Measurements from ENCODE around the gene CDK14. TPM values are rescaled to one million over a fixed set of nuclear protein-coding genes. Genes with fewer than 3 reads are reported as not detected.

Gene CDK14
- total and polyA plus RNA-seq, 8 donors, result 0.58 to 43.9 (median 12.2) TPM

- H3K27me3 ChIP-seq, result no peaks in the 10 kb centered on the region
- TF ChIP-seq POLR2AphosphoS5 (IDR thresholded peaks at IDR 0.05), result no peak
- no peak for TF ChIP-seq CTCF (IDR thresholded peaks at IDR 0.05)
- TF ChIP-seq EP300 (IDR thresholded peaks at IDR 0.05), result no peak
- TF ChIP-seq POLR2A (IDR thresholded peaks at IDR 0.05), result no peak
- H3K9me3 ChIP-seq, result no peaks in the 10 kb centered on the region
- 90 to 97% (median 93%) methylated on average over 4 of the region's 4 CpGs for WGBS, 5 donors
- peaks cover 0 to 17% (median 6%) of the 10 kb centered on the region in 4 donors for H3K4me1 ChIP-seq
- no peak overlapping the region for H3K27ac ChIP-seq
- intact Hi-C loops (cut with DNase I; ENCODE audit: low total_unique reads), result loop anchor here (10.0 kb wide), 1 partner anchor 549 kb away; no protein-coding TSS in a partner anchor
- no peaks in the 10 kb centered on the region for H3K36me3 ChIP-seq
- H3K4me3 ChIP-seq, result no peak overlapping the region
- DNase-seq, result no peak
Measured at GRCh38 chr7:91086200-91086599, 490.1 kb downstream of the CDK14 start.

DNA sequence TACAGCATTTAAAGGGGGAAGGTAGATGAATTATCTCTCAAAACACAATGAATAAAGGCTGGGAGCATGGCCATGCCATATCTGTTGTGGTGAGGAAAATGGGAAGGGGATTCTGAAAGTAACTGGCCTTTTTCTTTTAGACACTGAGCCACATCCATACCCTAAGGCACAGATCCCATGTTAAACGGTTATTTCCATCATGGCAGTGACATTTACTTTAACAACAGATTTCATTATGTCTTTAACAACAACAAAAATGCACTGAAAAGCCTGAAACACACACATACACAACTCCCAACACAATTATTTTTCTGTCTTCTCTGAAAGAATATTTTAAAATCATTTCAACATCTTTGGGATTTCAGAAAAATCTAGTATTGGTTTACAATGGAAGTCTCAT lies 492.0 kb downstream of the CDK14 start:
- peaks cover 0 to 10% (median 2%) of the 10 kb centered on the region in 4 donors for H3K4me1 ChIP-seq
- H3K27ac ChIP-seq, result no peak overlapping the region
- H3K9me3 ChIP-seq, result no peaks in the 10 kb centered on the region
- H3K4me3 ChIP-seq, result no peak overlapping the region
- no peaks in the 10 kb centered on the region for H3K27me3 ChIP-seq
- H3K36me3 ChIP-seq, result no peaks in the 10 kb centered on the region
- TF ChIP-seq POLR2A (IDR thresholded peaks at IDR 0.05), result no peak
- no peak for TF ChIP-seq EP300 (IDR thresholded peaks at IDR 0.05)
- no peak for TF ChIP-seq CTCF (IDR thresholded peaks at IDR 0.05)
- TF ChIP-seq POLR2AphosphoS5 (IDR thresholded peaks at IDR 0.05), result no peak
- DNase-seq, result no peak
- 53 to 72% (median 60%) methylated on average over 1 of the region's 1 CpG for WGBS, 5 donors
- intact Hi-C loops (cut with DNase I; ENCODE audit: low total_unique reads), result loop anchor here (10.0 kb wide), 1 partner anchor 547 kb away; no protein-coding TSS in a partner anchor

- Histone ChIP-seq H3K27me3 (no peaks in the 10 kb centered on the region), H3K27ac (no peak overlapping the region), H3K36me3 (no peaks in the 10 kb centered on the region), H3K9me3 (no peaks in the 10 kb centered on the region), H3K4me1 (peaks cover 0 to 10% (median 0%) of the 10 kb centered on the region in 4 donors), H3K4me3 (no peak overlapping the region)
- no peak for DNase-seq
- no peak for TF ChIP-seq POLR2AphosphoS5 (IDR thresholded peaks at IDR 0.05)
- no peak for TF ChIP-seq EP300 (IDR thresholded peaks at IDR 0.05)
- TF ChIP-seq POLR2A (IDR thresholded peaks at IDR 0.05), result no peak
- TF ChIP-seq CTCF (IDR thresholded peaks at IDR 0.05), result no peak
- 34 to 62% (median 50%) methylated on average over 1 of the region's 1 CpG for WGBS, 5 donors
- intact Hi-C loops (cut with DNase I; ENCODE audit: low total_unique reads), result loop anchor here (10.0 kb wide), 1 partner anchor 546 kb away; no protein-coding TSS in a partner anchor
Measured at GRCh38 chr7:91088691-91089090, 492.6 kb downstream of the CDK14 start.

- peak in 1 of 2 donors; percentile 70 for DNase-seq
- Histone ChIP-seq H3K9me3 (no peaks in the 10 kb centered on the region), H3K36me3 (no peaks in the 10 kb centered on the region), H3K27me3 (no peaks in the 10 kb centered on the region), H3K4me3 (peak overlapping the region in 2 of 4 donors; percentile 19 to 27), H3K4me1 (peaks cover 0 to 6% (median 0%) of the 10 kb centered on the region in 4 donors), H3K27ac (no peak overlapping the region)
- TF ChIP-seq POLR2AphosphoS5 (IDR thresholded peaks at IDR 0.05) (no peak), CTCF (IDR thresholded peaks at IDR 0.05) (peak in 5 of 7 experiments; percentile 25 to 70 (median 55))
- intact Hi-C loops (cut with DNase I; ENCODE audit: low total_unique reads), result loop anchor here (10.0 kb wide), 1 partner anchor 545 kb away; no protein-coding TSS in a partner anchor
- WGBS, 5 donors, result 1 to 6% (median 3%) methylated on average over 5 of the region's 5 CpGs
Measured at GRCh38 chr7:91089382-91089963, 493.4 kb downstream of the CDK14 start.

All from stomach (tissue), 9 donors.